ENCODE measurements around the gene MARCHF11.

GRCh38 chr5:16043349-16043965, 136.1 kb downstream of the MARCHF11 start:
- no peak for TF ChIP-seq CTCF (IDR thresholded peaks at IDR 0.05; ENCODE audit: low read length)
- TF ChIP-seq EZH2 (optimal IDR thresholded peaks at IDR 0.05; ENCODE audit: low read depth, low read length): no peak

Data from MM.1S (cell line).